Mesenchymal stem cell (in vitro differentiated cells and primary cell): ENCODE data around the gene ZDHHC14. TPM values are rescaled to one million over a fixed set of nuclear protein-coding genes. Genes with fewer than 3 reads are reported as not detected.

Experiments
- DNase-seq: peaks from one replicate; pipeline ENCODE4 v3.0.0-alpha.2; 2013
- H2AFZ ChIP-seq: one replicate; pipeline ENCODE4 v1.6.1; 2013; ENCODE audit warnings: low read depth, mild to moderate bottlenecking, control low read depth, inconsistent platforms, low read length, moderate library complexity
- H2AK5ac ChIP-seq: 2 replicates; pipeline ENCODE4 v1.6.1; 2013; ENCODE audit warnings: low read length, moderate library complexity, mild to moderate bottlenecking, inconsistent platforms; ENCODE audit not compliant: severe bottlenecking
- H2BK120ac ChIP-seq: one replicate; pipeline ENCODE4 v1.6.1; 2013; ENCODE audit warnings: low read depth, mild to moderate bottlenecking, inconsistent platforms, low read length, moderate library complexity
- H2BK12ac ChIP-seq, 2 experiments: one replicate each; pipeline ENCODE4 v1.6.1; 2013; ENCODE audit warnings: inconsistent platforms in 2 of 2, low read length in 2 of 2, mild to moderate bottlenecking in 2 of 2, moderate library complexity in 2 of 2, control low read depth in 1 of 2
- H2BK15ac ChIP-seq: one replicate; pipeline ENCODE4 v1.6.1; 2013; ENCODE audit warnings: mild to moderate bottlenecking, low read depth, inconsistent platforms; ENCODE audit not compliant: poor library complexity, severe bottlenecking
- H2BK5ac ChIP-seq: 2 replicates; pipeline ENCODE4 v1.6.1; 2013; ENCODE audit warnings: low read depth, mild to moderate bottlenecking, low read length, control low read depth, inconsistent platforms; ENCODE audit not compliant: poor library complexity, severe bottlenecking
- H3K14ac ChIP-seq, 2 experiments: one replicate each; pipeline ENCODE4 v1.6.1; 2013; ENCODE audit warnings: inconsistent platforms in 2 of 2, low read length in 2 of 2, control low read depth in 1 of 2, mild to moderate bottlenecking in 1 of 2, moderate library complexity in 1 of 2
- H3K18ac ChIP-seq, 2 experiments: one replicate each; pipeline ENCODE4 v1.6.1; 2013; ENCODE audit warnings: inconsistent platforms in 2 of 2, low read length in 2 of 2, control low read depth in 1 of 2, low read depth in 1 of 2, mild to moderate bottlenecking in 1 of 2
- H3K23ac ChIP-seq, 2 experiments: one replicate each; pipeline ENCODE4 v1.6.1; 2013; ENCODE audit warnings: inconsistent platforms in 2 of 2, low read length in 2 of 2, mild to moderate bottlenecking in 2 of 2, moderate library complexity in 2 of 2, control low read depth in 1 of 2
- H3K27ac ChIP-seq: 2 replicates; pipeline ENCODE4 v1.5.1; 2013; ENCODE audit warnings: mild to moderate bottlenecking, moderate library complexity, low read length, control low read depth, inconsistent platforms; ENCODE audit not compliant: poor library complexity, severe bottlenecking
- H3K27me3 ChIP-seq, 2 experiments: 2 replicates each; pipeline versions ENCODE4 v1.6.1 to v1.7.0; 2013; ENCODE audit warnings: low read length in 2 of 2, mild to moderate bottlenecking in 2 of 2, moderate library complexity in 2 of 2, control low read depth in 1 of 2, inconsistent platforms in 1 of 2; ENCODE audit not compliant: control insufficient read depth in 1 of 2, insufficient read depth in 1 of 2
- H3K36me3 ChIP-seq, 2 experiments: 2 replicates each; pipeline versions ENCODE4 v1.6.1 to v1.7.0; 2013; ENCODE audit warnings: low read length in 2 of 2, control low read depth in 1 of 2, inconsistent platforms in 1 of 2, low read depth in 1 of 2, mild to moderate bottlenecking in 1 of 2; ENCODE audit not compliant: insufficient read depth in 2 of 2, control insufficient read depth in 1 of 2
- H3K4ac ChIP-seq, 2 experiments: one replicate each; pipeline ENCODE4 v1.6.1; 2013; ENCODE audit warnings: inconsistent platforms in 2 of 2, low read length in 2 of 2, mild to moderate bottlenecking in 2 of 2, moderate library complexity in 2 of 2, control low read depth in 1 of 2, low read depth in 1 of 2
- H3K4me1 ChIP-seq: 2 replicates; pipeline ENCODE4 v1.6.1; 2013; ENCODE audit warnings: low read depth, low read length, control low read depth; ENCODE audit not compliant: control insufficient read depth, insufficient read depth
- H3K4me2 ChIP-seq: 2 replicates; pipeline ENCODE4 v1.6.1; 2013; ENCODE audit warnings: low read length, mild to moderate bottlenecking, inconsistent platforms; ENCODE audit not compliant: poor library complexity, severe bottlenecking
- H3K4me3 ChIP-seq, 2 experiments: 2 replicates each; pipeline versions ENCODE4 v1.5.1 to v1.7.0; 2013; ENCODE audit warnings: low read length in 2 of 2, mild to moderate bottlenecking in 2 of 2, control low read depth in 1 of 2, low read depth in 1 of 2; ENCODE audit not compliant: insufficient read depth in 1 of 2
- H3K79me1 ChIP-seq: replicated peaks from 2 replicates; pipeline ENCODE4 v1.6.1; 2013; ENCODE audit warnings: mild to moderate bottlenecking, control low read depth, low read length, inconsistent platforms; ENCODE audit not compliant: poor library complexity, severe bottlenecking
- H3K9ac ChIP-seq: 2 replicates; pipeline ENCODE4 v1.7.0; 2013; ENCODE audit warnings: mild to moderate bottlenecking, low read length, moderate library complexity
- H3K9me3 ChIP-seq: 2 replicates; pipeline ENCODE4 v1.7.0; 2013; ENCODE audit warnings: mild to moderate bottlenecking, low read length; ENCODE audit not compliant: control insufficient read depth
- H4K8ac ChIP-seq: one replicate; pipeline ENCODE4 v1.6.1; 2013; ENCODE audit warnings: inconsistent platforms, mild to moderate bottlenecking, low read length, moderate library complexity
- H4K91ac ChIP-seq: one replicate; pipeline ENCODE4 v1.6.1; 2013; ENCODE audit warnings: mild to moderate bottlenecking, low read length, inconsistent platforms
- WGBS: methylation state at CpG from one replicate; pipeline ENCODE4 v1.1.7; 2013; ENCODE audit warnings: mixed read lengths; 5-methylcytosine and 5-hydroxymethylcytosine counted together
- polyA plus RNA-seq, 2 experiments: library from polyadenylated mRNA; stranded (reverse); fragments of 200-250 nt; gene quantifications; one replicate each; pipeline ENCODE4 v1.2.3, GENCODE V29; 2013

ZDHHC14 gene
- polyA plus RNA-seq (2013, experiment 1 of 2), result 5.9 TPM
- polyA plus RNA-seq (2013, experiment 2 of 2), result 6.5 TPM

GRCh38 chr6:157380779-157381561, at the start of gene ZDHHC14:
TSS of gene ZDHHC14 (plus strand) at chr6:157381190.
- no peaks in the 10 kb centered on the region for H3K9me3 ChIP-seq
- peak within 1 kb of the TSS; percentile 81 to 92 for H3K4me3 ChIP-seq
- H3K9ac ChIP-seq, result peak within 1 kb of the TSS; percentile 88
- no peaks in the 10 kb centered on the region for H3K27me3 ChIP-seq
- peak within 1 kb of the TSS; percentile 97 for H3K4me2 ChIP-seq
- H3K18ac ChIP-seq, result peak within 1 kb of the TSS; percentile 78 to 92
- peak; percentile 85 for DNase-seq
- H2BK5ac ChIP-seq, result peak within 1 kb of the TSS; percentile 61
- peak within 1 kb of the TSS; percentile 84 for H3K27ac ChIP-seq
- H2AFZ ChIP-seq, result peak within 1 kb of the TSS; percentile 93
- H3K4ac ChIP-seq, result peak within 1 kb of the TSS; percentile 9 to 71
- H2AK5ac ChIP-seq, result no peak within 1 kb of the TSS
- peak within 1 kb of the TSS in 1 of 2 experiments; percentile 4 for H2BK12ac ChIP-seq
- H3K79me1 ChIP-seq, result peaks cover 20% of the 10 kb centered on the region
- H3K14ac ChIP-seq, result peak within 1 kb of the TSS in 1 of 2 experiments; percentile 35
- peak within 1 kb of the TSS; percentile 88 for H4K8ac ChIP-seq
- no peak within 1 kb of the TSS for H4K91ac ChIP-seq
- peaks cover 8% of the 10 kb centered on the region for H3K4me1 ChIP-seq
- WGBS, result under 1% methylated on average over 72 of the region's 106 CpGs
- H2BK120ac ChIP-seq, result peak within 1 kb of the TSS; percentile 87
- H2BK15ac ChIP-seq, result no peak within 1 kb of the TSS
- peak within 1 kb of the TSS in 1 of 2 experiments; percentile 40 for H3K23ac ChIP-seq
- H3K36me3 ChIP-seq, result no peaks in the 10 kb centered on the region

- no peak overlapping the region for H3K27ac ChIP-seq
- H3K18ac ChIP-seq, result no peak overlapping the region
- no peak overlapping the region for H2BK12ac ChIP-seq
- no peak overlapping the region for H2BK5ac ChIP-seq
- no peak overlapping the region for H4K8ac ChIP-seq
- DNase-seq, result no peak
- H3K4me3 ChIP-seq, result no peak overlapping the region
- no peak overlapping the region for H2BK15ac ChIP-seq
- H3K4me2 ChIP-seq, result no peak overlapping the region
- no peak overlapping the region for H3K23ac ChIP-seq
- 83% methylated on average over 6 of the region's 7 CpGs for WGBS
- H2BK120ac ChIP-seq, result no peak overlapping the region
- no peak overlapping the region for H2AFZ ChIP-seq
- H3K9me3 ChIP-seq, result no peaks in the 10 kb centered on the region
- H3K14ac ChIP-seq, result no peak overlapping the region
- H4K91ac ChIP-seq, result no peak overlapping the region
- H3K4me1 ChIP-seq, result no peaks in the 10 kb centered on the region
- H2AK5ac ChIP-seq, result no peak overlapping the region
- H3K27me3 ChIP-seq, result peaks cover 26 to 41% of the 10 kb centered on the region in 2 experiments
- H3K36me3 ChIP-seq, result no peaks in the 10 kb centered on the region
- no peak overlapping the region for H3K4ac ChIP-seq
- no peak overlapping the region for H3K9ac ChIP-seq
- H3K79me1 ChIP-seq, result no peaks in the 10 kb centered on the region
Measured at GRCh38 chr6:157332813-157333212, 48.2 kb upstream of the ZDHHC14 start.

- H3K79me1 ChIP-seq, result no peaks in the 10 kb centered on the region
- H2AK5ac ChIP-seq, result no peak overlapping the region
- H3K4me3 ChIP-seq, result no peak overlapping the region
- no peak overlapping the region for H2BK12ac ChIP-seq
- H3K14ac ChIP-seq, result no peak overlapping the region
- H3K36me3 ChIP-seq, result no peaks in the 10 kb centered on the region
- H3K9me3 ChIP-seq, result no peaks in the 10 kb centered on the region
- no peak for DNase-seq
- no peak overlapping the region for H3K23ac ChIP-seq
- no peak overlapping the region for H2BK15ac ChIP-seq
- peaks cover 27 to 40% of the 10 kb centered on the region in 2 experiments for H3K27me3 ChIP-seq
- no peak overlapping the region for H3K27ac ChIP-seq
- 95% methylated on average over 4 of the region's 4 CpGs for WGBS
- no peak overlapping the region for H3K9ac ChIP-seq
- H2BK120ac ChIP-seq, result no peak overlapping the region
- no peak overlapping the region for H3K4ac ChIP-seq
- H2BK5ac ChIP-seq, result no peak overlapping the region
- H2AFZ ChIP-seq, result no peak overlapping the region
- no peak overlapping the region for H3K4me2 ChIP-seq
- H3K18ac ChIP-seq, result no peak overlapping the region
- H3K4me1 ChIP-seq, result no peaks in the 10 kb centered on the region
- H4K8ac ChIP-seq, result no peak overlapping the region
- no peak overlapping the region for H4K91ac ChIP-seq
Measured at GRCh38 chr6:157333537-157333936, 47.5 kb upstream of the ZDHHC14 start.

- H2BK15ac ChIP-seq, result no peak overlapping the region
- H3K79me1 ChIP-seq, result no peaks in the 10 kb centered on the region
- no peaks in the 10 kb centered on the region for H3K9me3 ChIP-seq
- no peak overlapping the region for H3K14ac ChIP-seq
- H4K8ac ChIP-seq, result no peak overlapping the region
- H4K91ac ChIP-seq, result no peak overlapping the region
- no peak overlapping the region for H2AK5ac ChIP-seq
- H3K27me3 ChIP-seq, result peaks cover 31 to 41% of the 10 kb centered on the region in 2 experiments
- WGBS, result 76% methylated on average over 3 of the region's 3 CpGs
- no peak overlapping the region for H2BK120ac ChIP-seq
- H3K27ac ChIP-seq, result no peak overlapping the region
- no peak overlapping the region for H2AFZ ChIP-seq
- no peak overlapping the region for H3K4ac ChIP-seq
- H3K4me1 ChIP-seq, result no peaks in the 10 kb centered on the region
- DNase-seq, result no peak
- no peak overlapping the region for H2BK12ac ChIP-seq
- H2BK5ac ChIP-seq, result no peak overlapping the region
- H3K9ac ChIP-seq, result no peak overlapping the region
- no peak overlapping the region for H3K23ac ChIP-seq
- no peaks in the 10 kb centered on the region for H3K36me3 ChIP-seq
- H3K4me2 ChIP-seq, result no peak overlapping the region
- no peak overlapping the region for H3K18ac ChIP-seq
- H3K4me3 ChIP-seq, result no peak overlapping the region
Measured at GRCh38 chr6:157333956-157334355, 47.0 kb upstream of the ZDHHC14 start.
